Type B pancreatic cell (in vitro differentiated cells): ENCODE data around the gene CNTNAP2. TPM values are rescaled to one million over a fixed set of nuclear protein-coding genes. Genes with fewer than 3 reads are reported as not detected.

Experiments used
- DNase-seq: peaks from one replicate; pipeline ENCODE4 v3.0.0; 2021; ENCODE audit warnings: mixed read lengths; ENCODE audit not compliant: unreplicated experiment; ENCODE audit errors: extremely low spot score
- H3K27ac Mint-ChIP-seq: 2 replicates; pipeline ENCODE4 v1.8.0; 2021; ENCODE audit warnings: mild to moderate bottlenecking, mixed read lengths
- H3K27me3 Mint-ChIP-seq: 2 replicates; pipeline ENCODE4 v1.8.0; 2021; ENCODE audit warnings: mixed read lengths
- H3K36me3 Mint-ChIP-seq: 2 replicates; pipeline ENCODE4 v1.8.0; 2021; ENCODE audit warnings: mixed read lengths
- H3K4me1 Mint-ChIP-seq: one replicate; pipeline ENCODE4 v1.8.0; 2021; ENCODE audit warnings: mixed read lengths; ENCODE audit not compliant: unreplicated experiment
- H3K4me3 Mint-ChIP-seq: 2 replicates; pipeline ENCODE4 v1.8.0; 2021; ENCODE audit warnings: mild to moderate bottlenecking, mixed read lengths
- H3K9me3 Mint-ChIP-seq: 2 replicates; pipeline ENCODE4 v1.8.0; 2021; ENCODE audit warnings: mixed read lengths
- total RNA-seq: library from RNA; stranded (reverse); gene quantifications from 2 replicates; pipeline ENCODE4 v1.2.1, GENCODE V29; 2021; ENCODE audit warnings: low replicate concordance
- TF ChIP-seq, protein P1 (sequence below): fragments of 200-600 bp; sonication (generic); conservative IDR thresholded peaks from 2 replicates; pipeline ENCODE4 v1.5.0; 2021; ENCODE audit warnings: antibody characterized with exemption, mild to moderate bottlenecking

The CNTNAP2 gene
- total RNA-seq, 1 donor from 2014 or later, result 26.8 TPM

GRCh38 chr7:147904219-147904576 lies 1787.6 kb downstream of the CNTNAP2 start:
- peaks cover 13% of the 10 kb centered on the region for H3K4me1 Mint-ChIP-seq
- H3K36me3 Mint-ChIP-seq, result no peaks in the 10 kb centered on the region
- no peak overlapping the region for H3K4me3 Mint-ChIP-seq
- H3K27me3 Mint-ChIP-seq, result no peaks in the 10 kb centered on the region
- TF ChIP-seq, protein P1, sequence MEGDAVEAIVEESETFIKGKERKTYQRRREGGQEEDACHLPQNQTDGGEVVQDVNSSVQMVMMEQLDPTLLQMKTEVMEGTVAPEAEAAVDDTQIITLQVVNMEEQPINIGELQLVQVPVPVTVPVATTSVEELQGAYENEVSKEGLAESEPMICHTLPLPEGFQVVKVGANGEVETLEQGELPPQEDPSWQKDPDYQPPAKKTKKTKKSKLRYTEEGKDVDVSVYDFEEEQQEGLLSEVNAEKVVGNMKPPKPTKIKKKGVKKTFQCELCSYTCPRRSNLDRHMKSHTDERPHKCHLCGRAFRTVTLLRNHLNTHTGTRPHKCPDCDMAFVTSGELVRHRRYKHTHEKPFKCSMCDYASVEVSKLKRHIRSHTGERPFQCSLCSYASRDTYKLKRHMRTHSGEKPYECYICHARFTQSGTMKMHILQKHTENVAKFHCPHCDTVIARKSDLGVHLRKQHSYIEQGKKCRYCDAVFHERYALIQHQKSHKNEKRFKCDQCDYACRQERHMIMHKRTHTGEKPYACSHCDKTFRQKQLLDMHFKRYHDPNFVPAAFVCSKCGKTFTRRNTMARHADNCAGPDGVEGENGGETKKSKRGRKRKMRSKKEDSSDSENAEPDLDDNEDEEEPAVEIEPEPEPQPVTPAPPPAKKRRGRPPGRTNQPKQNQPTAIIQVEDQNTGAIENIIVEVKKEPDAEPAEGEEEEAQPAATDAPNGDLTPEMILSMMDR, result no peak
- peak overlapping the region; percentile 40 for H3K27ac Mint-ChIP-seq
- no peaks in the 10 kb centered on the region for H3K9me3 Mint-ChIP-seq
- no peak for DNase-seq

GRCh38 chr7:147909431-147910148 lies 1793.0 kb downstream of the CNTNAP2 start:
- Mint-ChIP-seq H3K27me3 (no peaks in the 10 kb centered on the region), H3K4me1 (peaks cover 20% of the 10 kb centered on the region), H3K27ac (no peak overlapping the region), H3K9me3 (no peaks in the 10 kb centered on the region), H3K4me3 (no peak overlapping the region), H3K36me3 (no peaks in the 10 kb centered on the region)
- TF ChIP-seq, protein P1, result no peak
- DNase-seq, result no peak

DNA sequence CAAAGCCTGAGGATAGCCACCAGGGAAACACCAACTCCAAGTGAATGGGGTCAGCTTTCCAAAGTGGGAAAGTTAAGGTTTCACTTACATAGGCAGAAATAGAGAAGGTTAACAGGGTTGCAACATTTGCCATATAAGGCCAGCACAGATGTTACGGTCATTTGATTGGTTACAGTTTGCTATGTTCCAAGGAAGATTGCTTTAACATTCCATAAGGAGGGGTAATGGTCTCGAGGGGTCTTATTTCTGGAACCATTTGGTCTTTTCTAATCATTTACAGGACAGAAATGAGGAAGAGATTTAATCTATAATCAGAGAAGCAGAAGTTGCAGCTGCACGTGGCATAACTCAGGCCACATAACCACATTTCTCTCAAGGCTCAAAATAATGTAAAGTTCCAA lies 1794.6 kb downstream of the CNTNAP2 start:
- H3K27ac Mint-ChIP-seq, result peak overlapping the region; percentile 8
- no peaks in the 10 kb centered on the region for H3K27me3 Mint-ChIP-seq
- H3K9me3 Mint-ChIP-seq, result no peaks in the 10 kb centered on the region

GRCh38 chr7:147912291-147912690 lies 1795.7 kb downstream of the CNTNAP2 start:
- Mint-ChIP-seq H3K36me3 (no peaks in the 10 kb centered on the region), H3K4me3 (no peak overlapping the region), H3K9me3 (no peaks in the 10 kb centered on the region), H3K4me1 (peaks cover 32% of the 10 kb centered on the region), H3K27me3 (no peaks in the 10 kb centered on the region), H3K27ac (no peak overlapping the region)
- DNase-seq, result no peak
- TF ChIP-seq, protein P1, result no peak

More for the DNA sequence above, 1794.6 kb downstream of the CNTNAP2 start:
- Mint-ChIP-seq H3K36me3 (no peaks in the 10 kb centered on the region), H3K4me3 (no peak overlapping the region), H3K4me1 (peaks cover 28% of the 10 kb centered on the region)
- DNase-seq, result no peak
- TF ChIP-seq, protein P1, result no peak

DNA sequence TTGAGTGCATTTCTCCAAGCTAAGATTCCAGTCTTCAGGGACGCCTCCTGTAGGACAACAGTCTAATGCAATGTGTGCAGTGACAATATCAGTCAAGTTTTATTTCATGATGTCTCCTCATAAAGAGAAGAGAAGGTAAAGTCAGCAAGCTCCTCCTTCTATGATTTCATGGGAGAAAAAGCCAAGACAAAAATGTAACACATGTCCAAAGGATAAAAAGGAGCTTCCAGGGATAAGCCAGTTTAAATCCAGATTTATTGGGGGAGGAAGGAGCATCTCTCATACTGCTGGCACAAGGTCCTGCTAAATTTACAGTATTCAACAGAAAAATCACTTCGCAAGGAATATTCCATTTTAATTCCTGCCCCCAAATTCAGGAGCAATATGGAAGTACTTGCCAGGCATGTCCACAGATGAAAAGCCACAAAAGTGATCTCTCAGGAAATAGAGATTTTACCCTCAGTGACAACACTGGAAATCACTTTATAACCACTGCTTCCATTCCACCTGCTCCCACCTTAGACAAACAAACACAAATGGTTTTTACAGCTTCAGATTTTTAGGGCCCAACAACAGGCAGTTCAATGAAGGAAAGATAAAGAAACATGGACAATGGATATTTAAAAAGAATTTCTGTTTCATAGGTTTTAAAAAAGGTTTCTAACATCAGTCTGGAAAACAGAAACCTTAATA lies 1796.5 kb downstream of the CNTNAP2 start:
- no peak overlapping the region for H3K27ac Mint-ChIP-seq
- H3K4me1 Mint-ChIP-seq, result peaks cover 33% of the 10 kb centered on the region
- no peaks in the 10 kb centered on the region for H3K27me3 Mint-ChIP-seq
- H3K9me3 Mint-ChIP-seq, result no peaks in the 10 kb centered on the region
- no peak overlapping the region for H3K4me3 Mint-ChIP-seq
- no peak for DNase-seq
- TF ChIP-seq, protein P1, result no peak
- H3K36me3 Mint-ChIP-seq, result no peaks in the 10 kb centered on the region
